Hepatic stellate cell (primary cell): ENCODE data around the gene LDB2.

Experiments used
- DNase-seq: peaks from one replicate; pipeline ENCODE4 v3.0.0; 2011; ENCODE audit warnings: low spot score

Gene LDB2

GRCh38 chr4:16843831-16844508 is 54.5 kb downstream of the LDB2 start:
- DNase-seq: peak; percentile 63

- no peak for DNase-seq
Observed at GRCh38 chr4:16838226-16838875, 60.1 kb downstream of the LDB2 start.

- DNase-seq: no peak
Observed at GRCh38 chr4:16837475-16837874, 61.0 kb downstream of the LDB2 start.

- no peak for DNase-seq
Observed at GRCh38 chr4:16836324-16836723, 62.1 kb downstream of the LDB2 start.

- DNase-seq: no peak
Observed at GRCh38 chr4:16835597-16836247, 62.7 kb downstream of the LDB2 start.

- no peak for DNase-seq
Observed at GRCh38 chr4:16834814-16835213, 63.6 kb downstream of the LDB2 start.

- DNase-seq: no peak
Observed at GRCh38 chr4:16833722-16834121, 64.7 kb downstream of the LDB2 start.

- DNase-seq: no peak
Observed at GRCh38 chr4:16830081-16830480, 68.4 kb downstream of the LDB2 start.

GRCh38 chr4:16827794-16828724 is 70.4 kb downstream of the LDB2 start:
- DNase-seq: no peak

- no peak for DNase-seq
Observed at GRCh38 chr4:16827045-16827444, 71.4 kb downstream of the LDB2 start.

GRCh38 chr4:16826406-16826910 is 72.0 kb downstream of the LDB2 start:
- no peak for DNase-seq

GRCh38 chr4:16824278-16824806 is 74.1 kb downstream of the LDB2 start:
- DNase-seq: no peak

- no peak for DNase-seq
Observed at GRCh38 chr4:16820329-16820728, 78.1 kb downstream of the LDB2 start.

GRCh38 chr4:16819652-16820051 is 78.8 kb downstream of the LDB2 start:
- DNase-seq: no peak

- no peak for DNase-seq
Observed at GRCh38 chr4:16818005-16818404, 80.4 kb downstream of the LDB2 start.

GRCh38 chr4:16817286-16817685 is 81.2 kb downstream of the LDB2 start:
- no peak for DNase-seq

GRCh38 chr4:16814361-16814760 is 84.1 kb downstream of the LDB2 start:
- no peak for DNase-seq

GRCh38 chr4:16812041-16812440 is 86.4 kb downstream of the LDB2 start:
- no peak for DNase-seq

- no peak for DNase-seq
Observed at GRCh38 chr4:16809943-16810342, 88.5 kb downstream of the LDB2 start.

- DNase-seq: no peak
Observed at GRCh38 chr4:16809064-16809463, 89.4 kb downstream of the LDB2 start.

GRCh38 chr4:16807355-16807754 is 91.1 kb downstream of the LDB2 start:
- no peak for DNase-seq

GRCh38 chr4:16804581-16804980 is 93.9 kb downstream of the LDB2 start:
- no peak for DNase-seq
